Retinal pigment epithelial cell (primary cell): ENCODE data around the gene PLIN4.

ENCODE experiments used
- DNase-seq: peaks from one replicate; pipeline ENCODE4 v3.0.0-alpha.2; 2010; ENCODE audit warnings: low read depth
- H3K4me3 ChIP-seq: 2 replicates; pipeline ENCODE4 v1.5.1; 2011; ENCODE audit warnings: mild to moderate bottlenecking, low read length, control low read depth, moderate library complexity
- CTCF ChIP-seq: conservative IDR thresholded peaks from 2 replicates; pipeline ENCODE4 v1.5.1; 2011; ENCODE audit warnings: low read depth, low read length, control low read depth, inconsistent platforms

PLIN4 gene

DNA sequence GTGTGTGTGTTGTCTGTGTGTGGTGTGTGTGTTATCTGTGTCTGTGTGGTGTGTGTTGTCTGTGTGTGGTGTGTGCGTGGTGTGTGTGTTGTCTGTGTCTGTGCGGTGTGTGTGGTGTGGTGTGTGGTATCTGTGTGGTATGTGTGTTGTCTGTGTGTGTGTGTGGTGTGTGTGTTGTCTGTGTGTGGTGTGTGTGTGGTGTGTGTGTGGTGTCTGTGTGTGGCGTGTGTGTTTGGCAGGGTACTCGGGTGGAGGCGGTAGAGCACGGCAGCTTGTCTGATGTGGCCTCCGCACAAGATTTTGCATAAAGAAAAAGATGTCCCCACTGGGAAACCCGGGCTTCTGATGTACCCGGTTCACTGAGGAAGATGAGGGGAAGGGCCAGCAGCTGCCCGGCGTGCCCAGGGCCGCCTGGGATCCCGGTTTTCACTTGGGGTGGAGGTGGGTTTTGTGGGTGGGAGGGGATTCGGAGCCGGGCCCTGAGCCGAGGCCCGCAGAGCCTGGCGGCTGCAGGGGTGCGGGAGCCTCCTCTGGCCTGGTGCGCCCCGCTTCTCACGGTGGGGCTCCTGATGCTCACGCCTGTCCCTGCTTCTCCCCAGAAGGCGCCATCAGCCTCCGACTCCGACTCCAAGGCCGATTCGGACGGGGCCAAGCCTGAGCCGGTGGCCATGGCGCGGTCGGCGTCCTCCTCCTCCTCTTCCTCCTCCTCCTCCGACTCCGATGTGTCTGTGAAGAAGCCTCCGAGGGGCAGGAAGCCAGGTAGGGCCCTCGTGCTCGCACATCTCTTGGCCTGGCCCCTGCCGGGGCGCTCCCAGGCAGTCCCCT, 25.0 kb downstream of the PLIN4 start:
- DNase-seq: no peak
- TF ChIP-seq CTCF: no peak
- H3K4me3 ChIP-seq: no peak overlapping the region

- no peak for TF ChIP-seq CTCF
- no peak overlapping the region for H3K4me3 ChIP-seq
- DNase-seq: no peak
Observed at GRCh38 chr19:4492337-4493103, 25.8 kb downstream of the PLIN4 start.

DNA sequence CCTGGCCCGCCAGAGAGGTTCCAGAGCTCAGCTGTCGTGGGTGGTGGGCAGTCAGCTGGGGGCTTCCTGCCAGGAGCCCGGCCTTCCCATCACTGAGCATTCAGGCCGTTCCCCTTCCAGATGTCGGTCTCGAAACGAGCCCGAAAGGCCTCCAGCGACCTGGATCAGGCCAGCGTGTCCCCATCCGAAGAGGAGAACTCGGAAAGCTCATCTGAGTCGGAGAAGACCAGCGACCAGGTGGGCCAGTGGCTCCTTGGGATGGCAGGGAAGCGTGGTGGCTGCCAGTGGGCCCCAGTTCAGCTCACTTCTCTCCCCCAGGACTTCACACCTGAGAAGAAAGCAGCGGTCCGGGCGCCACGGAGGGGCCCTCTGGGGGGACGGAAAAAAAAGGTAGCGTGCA, 26.8 kb downstream of the PLIN4 start:
- TF ChIP-seq CTCF: no peak
- no peak overlapping the region for H3K4me3 ChIP-seq
- no peak for DNase-seq

- TF ChIP-seq CTCF: no peak
- no peak for DNase-seq
- H3K4me3 ChIP-seq: no peak overlapping the region
Observed at GRCh38 chr19:4488496-4488895, 29.8 kb downstream of the PLIN4 start.

GRCh38 chr19:4487572-4487971, 30.7 kb downstream of the PLIN4 start:
- no peak for TF ChIP-seq CTCF
- no peak overlapping the region for H3K4me3 ChIP-seq
- DNase-seq: no peak

- H3K4me3 ChIP-seq: no peak overlapping the region
- TF ChIP-seq CTCF: no peak
- DNase-seq: no peak
Observed at GRCh38 chr19:4483385-4483784, 34.9 kb downstream of the PLIN4 start.
